GM13976 (cell line): ENCODE measurements around the gene PKNOX2.

Experiments used
- DNase-seq: peaks from one replicate; pipeline ENCODE4 v3.0.0; 2012; ENCODE audit warnings: low spot score
- CTCF ChIP-seq: IDR thresholded peaks from 2 replicates; pipeline ENCODE4 v1.5.1; 2012; ENCODE audit warnings: borderline replicate concordance, mild to moderate bottlenecking; ENCODE audit not compliant: insufficient read depth; ENCODE audit errors: extremely low read depth, missing control alignments, control extremely low read depth
- in situ Hi-C: fragments of 300-500 bp; cut with MboI; formaldehyde crosslinking; loops from one replicate; pipeline ENCODE4 v1.12.0; 2022; ENCODE audit warnings: low sequenced_read_pairs, mixed read lengths, inconsistent platforms; ENCODE audit not compliant: unreplicated experiment

PKNOX2 gene

DNA sequence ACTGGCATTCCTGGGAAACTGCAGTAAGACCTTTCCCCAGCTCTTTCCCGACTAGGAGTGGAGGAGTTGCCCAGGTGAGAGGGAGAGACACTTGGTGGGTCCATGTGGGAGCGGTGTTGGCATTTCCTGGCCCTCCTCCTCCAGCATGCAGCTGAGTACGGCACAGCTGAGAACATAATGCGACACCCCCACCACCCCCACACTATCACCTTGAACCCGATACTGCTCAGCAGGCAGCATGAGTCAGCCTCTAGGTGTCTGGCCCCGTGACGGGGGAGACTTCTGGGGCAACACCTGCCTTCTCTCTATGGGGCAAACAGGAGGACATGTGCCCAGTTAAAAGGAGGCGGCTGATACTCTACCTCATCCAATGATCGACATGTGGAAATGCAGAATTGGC, 64.4 kb downstream of the PKNOX2 start:
- DNase-seq: no peak
- TF ChIP-seq CTCF: no peak
- in situ Hi-C loops: no loop called here

DNA sequence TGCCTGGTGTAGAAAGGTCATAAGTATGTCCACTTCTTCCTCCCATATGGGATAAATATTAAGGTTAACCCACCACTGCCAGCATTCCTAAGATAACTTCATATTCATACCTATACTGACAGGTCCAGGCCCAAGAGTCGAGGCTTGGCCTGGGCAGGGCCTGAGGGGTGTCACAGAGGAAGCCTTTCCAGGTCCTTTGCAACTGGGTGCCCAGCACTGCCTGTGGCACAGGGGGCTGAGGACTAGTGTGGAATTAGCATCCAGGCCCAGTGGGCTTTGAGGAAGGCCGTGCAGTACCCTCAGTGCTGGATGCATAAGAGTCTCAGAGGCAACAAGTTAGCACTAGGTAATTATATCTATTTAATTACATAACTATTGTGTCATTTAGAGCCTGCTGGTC, 65.4 kb downstream of the PKNOX2 start:
- no peak for TF ChIP-seq CTCF
- DNase-seq: no peak
- in situ Hi-C loops: no loop called here

- no peak for DNase-seq
- no peak for TF ChIP-seq CTCF
- in situ Hi-C loops: no loop called here
These were observed 68.6 kb downstream of the PKNOX2 start for GRCh38 chr11:125233116-125233515.

DNA sequence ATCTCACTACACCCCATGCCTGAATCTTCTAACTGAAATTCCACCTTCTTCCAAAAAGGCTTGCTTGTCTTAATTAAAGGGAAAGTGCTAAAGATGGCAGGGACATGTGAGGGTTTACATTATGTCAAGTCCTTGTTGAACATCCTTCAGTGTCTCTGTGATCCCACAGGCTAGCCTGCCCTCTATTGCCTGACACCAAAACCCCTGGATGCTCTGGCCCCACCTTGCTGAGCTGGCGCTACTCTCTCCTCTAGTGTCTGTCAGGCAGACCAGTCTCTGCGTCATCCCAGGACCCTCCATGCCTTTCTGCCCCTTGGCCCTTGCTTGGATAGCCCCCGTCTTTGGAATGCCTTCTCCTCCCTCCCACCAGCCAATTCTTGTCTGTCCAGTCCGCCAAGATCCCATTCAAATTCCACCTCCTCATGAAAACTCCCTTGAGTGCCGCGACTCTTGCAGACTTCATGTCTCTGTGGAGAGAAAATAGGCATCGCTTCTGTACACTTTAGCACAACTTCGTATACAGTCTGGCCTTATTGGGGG, 69.3 kb downstream of the PKNOX2 start:
- no peak for DNase-seq
- no peak for TF ChIP-seq CTCF
- in situ Hi-C loops: no loop called here

DNA sequence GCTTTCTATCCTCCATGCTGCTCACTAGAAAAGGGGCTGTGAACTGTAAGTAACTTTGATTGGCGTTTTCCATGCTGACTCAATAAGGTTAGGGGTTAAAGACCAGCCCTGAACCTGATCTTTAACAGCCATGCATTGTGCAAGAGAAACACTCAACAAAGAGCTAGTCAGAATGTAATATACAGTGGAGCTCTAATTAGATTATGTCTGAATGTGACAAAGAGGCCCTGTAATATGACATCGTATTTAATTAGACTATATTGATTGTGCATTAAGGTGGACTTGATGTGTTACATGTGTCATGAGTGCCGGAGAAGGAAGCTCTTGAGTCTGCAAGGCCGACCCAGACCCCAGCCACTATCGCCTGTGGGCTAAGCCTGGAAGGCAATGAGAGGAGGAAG, 70.5 kb downstream of the PKNOX2 start:
- in situ Hi-C loops: no loop called here
- TF ChIP-seq CTCF: no peak
- no peak for DNase-seq

DNA sequence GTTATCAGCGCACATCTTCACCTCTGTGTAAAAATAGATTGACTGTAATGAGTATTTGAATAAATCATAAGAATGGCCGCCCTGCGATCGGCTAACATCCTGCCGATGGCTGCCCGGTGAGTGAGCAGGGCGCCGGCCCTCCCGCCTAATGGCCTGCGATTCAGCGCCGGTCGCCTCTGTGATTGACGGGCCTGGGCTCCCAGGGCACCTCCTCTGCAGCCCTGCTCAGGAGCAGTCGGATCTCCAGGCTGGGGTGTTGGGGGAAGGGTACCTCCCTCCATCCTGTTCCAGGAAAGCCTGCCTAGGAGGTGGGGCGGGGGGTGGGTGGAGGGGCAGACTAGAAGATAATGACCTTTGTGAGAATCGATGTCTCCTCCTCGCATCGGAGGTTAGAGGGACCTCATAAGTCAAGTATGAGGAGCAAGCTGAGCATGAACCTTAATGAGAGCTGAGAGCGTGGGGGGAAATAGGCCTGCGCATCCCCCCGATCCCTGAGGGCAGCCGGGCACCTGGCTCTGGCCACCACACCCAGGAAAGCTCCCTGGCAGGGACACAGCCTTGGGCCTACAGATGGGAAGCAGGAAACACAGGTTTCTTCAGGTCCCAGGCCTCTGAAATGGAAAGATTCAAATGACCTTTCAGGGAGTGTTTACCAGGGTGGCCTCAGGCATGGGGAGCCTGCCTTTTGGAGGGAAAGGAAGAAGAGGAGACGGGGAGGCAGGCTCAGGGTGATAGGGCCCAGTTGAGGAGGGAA, 71.7 kb downstream of the PKNOX2 start:
- no peak for TF ChIP-seq CTCF
- in situ Hi-C loops: no loop called here
- DNase-seq: no peak
